ENCODE data around the gene HTR6. TPM values are rescaled to one million over a fixed set of nuclear protein-coding genes. Genes with fewer than 3 reads are reported as not detected.
"Not testable (repeated sequence)": the region's sequence is repeated elsewhere in the genome, so short reads cannot be mapped to it uniquely, and the experiment has no call there.

HTR6 gene
- total RNA-seq, 1 donor from 2014 or later, result not detected

DNA sequence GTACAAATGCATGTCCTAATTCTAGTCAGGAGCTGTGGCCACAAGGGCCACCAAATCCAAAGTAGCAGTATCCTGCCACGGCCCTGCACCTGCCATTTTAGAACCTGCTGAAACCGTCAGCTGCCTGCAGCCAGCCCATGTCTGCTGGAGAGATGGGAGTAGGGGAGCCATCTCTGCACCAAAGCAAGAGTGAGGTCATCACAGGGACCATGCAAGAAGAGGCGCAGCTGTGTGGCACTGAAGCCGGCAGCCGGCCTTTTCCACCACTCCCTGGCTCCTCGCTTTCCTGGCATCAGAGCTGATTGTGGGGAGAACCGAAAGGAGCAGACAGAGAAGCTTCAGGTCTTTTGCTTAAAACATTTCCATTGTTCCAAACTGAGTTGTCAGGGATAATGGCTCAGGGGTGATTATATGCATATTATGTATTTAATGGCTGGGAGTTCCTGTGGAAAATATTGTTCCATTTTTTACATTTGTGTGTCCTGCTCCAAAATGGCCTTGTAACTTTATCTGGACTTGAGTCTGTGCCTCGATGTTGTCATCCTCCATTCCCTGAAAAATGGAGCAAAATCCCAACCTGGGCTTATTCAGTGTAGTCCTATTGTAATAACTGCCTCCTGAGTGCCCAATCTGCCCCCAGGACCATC lies 39.3 kb upstream of the HTR6 start:
- TF ChIP-seq, protein P1, sequence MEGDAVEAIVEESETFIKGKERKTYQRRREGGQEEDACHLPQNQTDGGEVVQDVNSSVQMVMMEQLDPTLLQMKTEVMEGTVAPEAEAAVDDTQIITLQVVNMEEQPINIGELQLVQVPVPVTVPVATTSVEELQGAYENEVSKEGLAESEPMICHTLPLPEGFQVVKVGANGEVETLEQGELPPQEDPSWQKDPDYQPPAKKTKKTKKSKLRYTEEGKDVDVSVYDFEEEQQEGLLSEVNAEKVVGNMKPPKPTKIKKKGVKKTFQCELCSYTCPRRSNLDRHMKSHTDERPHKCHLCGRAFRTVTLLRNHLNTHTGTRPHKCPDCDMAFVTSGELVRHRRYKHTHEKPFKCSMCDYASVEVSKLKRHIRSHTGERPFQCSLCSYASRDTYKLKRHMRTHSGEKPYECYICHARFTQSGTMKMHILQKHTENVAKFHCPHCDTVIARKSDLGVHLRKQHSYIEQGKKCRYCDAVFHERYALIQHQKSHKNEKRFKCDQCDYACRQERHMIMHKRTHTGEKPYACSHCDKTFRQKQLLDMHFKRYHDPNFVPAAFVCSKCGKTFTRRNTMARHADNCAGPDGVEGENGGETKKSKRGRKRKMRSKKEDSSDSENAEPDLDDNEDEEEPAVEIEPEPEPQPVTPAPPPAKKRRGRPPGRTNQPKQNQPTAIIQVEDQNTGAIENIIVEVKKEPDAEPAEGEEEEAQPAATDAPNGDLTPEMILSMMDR (IDR thresholded peaks at IDR 0.05; ENCODE audit: unreplicated experiment), result no peak
- Mint-ChIP-seq H3K9me3 (ENCODE audit: unreplicated experiment) (no peaks in the 10 kb centered on the region), H3K36me3 (ENCODE audit: low read depth, unreplicated experiment) (peaks cover 8% of the 10 kb centered on the region), H3K4me3 (ENCODE audit: unreplicated experiment) (no peak overlapping the region), H3K27me3 (ENCODE audit: unreplicated experiment) (no peaks in the 10 kb centered on the region), H3K27ac (ENCODE audit: unreplicated experiment) (no peak overlapping the region), H3K4me1 (ENCODE audit: unreplicated experiment) (no peaks in the 10 kb centered on the region)
- DNase-seq (ENCODE audit: low spot score), result no peak

GRCh38 chr1:19628879-19629278 lies 35.8 kb upstream of the HTR6 start:
- DNase-seq (ENCODE audit: low spot score), result no peak
- H3K27ac Mint-ChIP-seq (ENCODE audit: unreplicated experiment), result no peak overlapping the region
- no peaks in the 10 kb centered on the region for H3K9me3 Mint-ChIP-seq (ENCODE audit: unreplicated experiment)
- H3K36me3 Mint-ChIP-seq (ENCODE audit: low read depth, unreplicated experiment), result peaks cover 8% of the 10 kb centered on the region
- H3K27me3 Mint-ChIP-seq (ENCODE audit: unreplicated experiment), result no peaks in the 10 kb centered on the region
- H3K4me1 Mint-ChIP-seq (ENCODE audit: unreplicated experiment), result no peaks in the 10 kb centered on the region
- H3K4me3 Mint-ChIP-seq (ENCODE audit: unreplicated experiment), result no peak overlapping the region
- TF ChIP-seq, protein P1 (IDR thresholded peaks at IDR 0.05; ENCODE audit: unreplicated experiment), result no peak

GRCh38 chr1:19629357-19629756 lies 35.3 kb upstream of the HTR6 start:
- peaks cover 8% of the 10 kb centered on the region for H3K36me3 Mint-ChIP-seq (ENCODE audit: low read depth, unreplicated experiment)
- H3K27me3 Mint-ChIP-seq (ENCODE audit: unreplicated experiment), result no peaks in the 10 kb centered on the region
- no peak for DNase-seq (ENCODE audit: low spot score)
- H3K27ac Mint-ChIP-seq (ENCODE audit: unreplicated experiment), result no peak overlapping the region
- no peak overlapping the region for H3K4me3 Mint-ChIP-seq (ENCODE audit: unreplicated experiment)
- TF ChIP-seq, protein P1 (IDR thresholded peaks at IDR 0.05; ENCODE audit: unreplicated experiment), result no peak
- H3K4me1 Mint-ChIP-seq (ENCODE audit: unreplicated experiment), result no peaks in the 10 kb centered on the region
- no peaks in the 10 kb centered on the region for H3K9me3 Mint-ChIP-seq (ENCODE audit: unreplicated experiment)

- not testable (repeated sequence) for H3K27me3 Mint-ChIP-seq (ENCODE audit: unreplicated experiment); H3K9me3 Mint-ChIP-seq (ENCODE audit: unreplicated experiment); H3K27ac Mint-ChIP-seq (ENCODE audit: unreplicated experiment); H3K36me3 Mint-ChIP-seq (ENCODE audit: low read depth, unreplicated experiment); H3K4me1 Mint-ChIP-seq (ENCODE audit: unreplicated experiment); H3K4me3 Mint-ChIP-seq (ENCODE audit: unreplicated experiment); DNase-seq (ENCODE audit: low spot score)
Observed at GRCh38 chr1:19630192-19630591, 34.5 kb upstream of the HTR6 start.

GRCh38 chr1:19630720-19631395 lies 33.8 kb upstream of the HTR6 start:
- TF ChIP-seq, protein P1 (IDR thresholded peaks at IDR 0.05; ENCODE audit: unreplicated experiment), result no peak
- Mint-ChIP-seq H3K9me3 (ENCODE audit: unreplicated experiment) (no peaks in the 10 kb centered on the region), H3K27me3 (ENCODE audit: unreplicated experiment) (peaks cover 1% of the 10 kb centered on the region), H3K4me3 (ENCODE audit: unreplicated experiment) (no peak overlapping the region), H3K4me1 (ENCODE audit: unreplicated experiment) (no peaks in the 10 kb centered on the region), H3K27ac (ENCODE audit: unreplicated experiment) (no peak overlapping the region), H3K36me3 (ENCODE audit: low read depth, unreplicated experiment) (peaks cover 8% of the 10 kb centered on the region)
- DNase-seq (ENCODE audit: low spot score), result no peak
